Esophagus muscularis mucosa (tissue), 4 donors: Measurements from ENCODE around the gene SCCPDH. TPM values are rescaled to one million over a fixed set of nuclear protein-coding genes. Genes with fewer than 3 reads are reported as not detected.

Experiments used
- DNase-seq: peaks from one replicate; pipeline ENCODE4 v3.0.0-alpha.2; 2017; ENCODE audit errors: extremely low spot score
- H3K27ac ChIP-seq, 4 donors: fragments of 200-600 bp; sonication (generic); replicated peaks in 1 of 4; 1 replicate in 3 of 4; 2 replicates in 1 of 4; pipeline ENCODE4 v1.5.1; 2016 to 2019; ENCODE audit warnings: mild to moderate bottlenecking in 1 of 4
- H3K27me3 ChIP-seq, 4 donors: fragments of 200-600 bp; sonication (generic); one replicate each; pipeline versions ENCODE4 v1.5.1 to v1.6.0; 2016 to 2019
- H3K36me3 ChIP-seq, 4 donors: fragments of 200-600 bp; sonication (generic); one replicate each; pipeline ENCODE4 v1.5.1; 2016 to 2019
- H3K4me1 ChIP-seq, 4 donors: fragments of 200-600 bp; sonication (generic); one replicate each; pipeline ENCODE4 v1.5.1; 2016 to 2019
- H3K4me3 ChIP-seq, 4 donors: fragments of 200-600 bp; sonication (generic); 1 replicate in 2 of 4; 2 replicates in 2 of 4; pipeline ENCODE4 v1.5.1; 2016 to 2019; ENCODE audit warnings: mild to moderate bottlenecking in 4 of 4, moderate library complexity in 1 of 4
- H3K9me3 ChIP-seq, 4 donors: fragments of 200-600 bp; sonication (generic); 1 replicate in 3 of 4; 2 replicates in 1 of 4; pipeline ENCODE4 v1.5.1; 2016 to 2019
- CTCF ChIP-seq, 3 experiments: fragments of 200-600 bp in 2 of 3; fragments of 450-650 bp in 1 of 3; sonication (generic) in 2 of 3; IDR thresholded peaks; one replicate each; pipeline ENCODE4 v1.5.1; 2017 to 2019; ENCODE audit warnings: antibody characterized with exemption in 3 of 3, mild to moderate bottlenecking in 2 of 3, moderate library complexity in 1 of 3
- EP300 ChIP-seq: sonication (generic); formaldehyde crosslinking; IDR thresholded peaks from one replicate; pipeline ENCODE4 v1.6.1; 2017; ENCODE audit warnings: antibody characterized with exemption
- POLR2A ChIP-seq: fragments of 450-650 bp; IDR thresholded peaks from one replicate; pipeline ENCODE4 v1.6.1; 2017; ENCODE audit warnings: antibody characterized with exemption, moderate library complexity, mild to moderate bottlenecking, low read depth
- POLR2AphosphoS5 ChIP-seq, 2 donors: sonication (generic); formaldehyde crosslinking; IDR thresholded peaks; one replicate each; pipeline ENCODE4 v1.6.1; 2017; ENCODE audit warnings: antibody characterized with exemption in 2 of 2
- WGBS: methylation state at CpG from one replicate; pipeline ENCODE4 v1.1.5; 2018; 5-methylcytosine and 5-hydroxymethylcytosine counted together
- intact Hi-C: fragments of 100-400 bp; cut with DNase I; formaldehyde crosslinking; loops from one replicate; pipeline ENCODE4 v1.15.1; 2023
- total RNA-seq, 4 donors: library from RNA; depleted of rRNA; stranded (reverse); fragments of >200 nt; gene quantifications; one replicate each; pipeline versions ENCODE4 v1.1.0 to v1.2.1, GENCODE V29; 2016

Gene SCCPDH
- total RNA-seq, 4 donors from 2014 or later = 19.4 to 25.5 (median 23.8) TPM

GRCh38 chr1:246776923-246777322, 52.7 kb downstream of the SCCPDH start:
- TF ChIP-seq POLR2AphosphoS5 (IDR thresholded peaks at IDR 0.05) (no peak), EP300 (no peak), POLR2A (no peak), CTCF (IDR thresholded peaks at IDR 0.05) (no peak)
- no peak for DNase-seq
- 93% methylated on average over 5 of the region's 6 CpGs for WGBS
- Histone ChIP-seq H3K36me3 (peaks cover 16 to 66% (median 41%) of the 10 kb centered on the region in 4 donors), H3K27ac (no peak overlapping the region), H3K9me3 (no peaks in the 10 kb centered on the region), H3K27me3 (no peaks in the 10 kb centered on the region), H3K4me3 (no peak overlapping the region), H3K4me1 (no peaks in the 10 kb centered on the region)
- intact Hi-C loops = no loop called here

GRCh38 chr1:246778663-246779062, 54.5 kb downstream of the SCCPDH start:
- TF ChIP-seq POLR2AphosphoS5 (IDR thresholded peaks at IDR 0.05) (no peak), EP300 (no peak), CTCF (IDR thresholded peaks at IDR 0.05) (no peak), POLR2A (no peak)
- intact Hi-C loops = no loop called here
- Histone ChIP-seq H3K4me3 (no peak overlapping the region), H3K36me3 (peaks cover 16 to 51% (median 37%) of the 10 kb centered on the region in 4 donors), H3K27me3 (no peaks in the 10 kb centered on the region), H3K4me1 (peaks cover 0 to 7% (median 0%) of the 10 kb centered on the region in 4 donors), H3K27ac (no peak overlapping the region), H3K9me3 (no peaks in the 10 kb centered on the region)
- DNase-seq = no peak
- 96% methylated on average over 10 of the region's 10 CpGs for WGBS

GRCh38 chr1:246779561-246780175, 55.5 kb downstream of the SCCPDH start:
- H3K9me3 ChIP-seq = no peaks in the 10 kb centered on the region
- H3K4me1 ChIP-seq = peaks cover 0 to 7% (median 2%) of the 10 kb centered on the region in 4 donors
- H3K27ac ChIP-seq = no peak overlapping the region
- WGBS = 96% methylated on average over 9 of the region's 13 CpGs
- no peaks in the 10 kb centered on the region for H3K27me3 ChIP-seq
- no peak overlapping the region for H3K4me3 ChIP-seq
- intact Hi-C loops = no loop called here
- H3K36me3 ChIP-seq = peaks cover 16 to 51% (median 39%) of the 10 kb centered on the region in 4 donors
- TF ChIP-seq POLR2AphosphoS5 (IDR thresholded peaks at IDR 0.05) (no peak), POLR2A (no peak), EP300 (no peak), CTCF (IDR thresholded peaks at IDR 0.05) (no peak)
- DNase-seq = no peak

- TF ChIP-seq POLR2A (no peak), EP300 (no peak), POLR2AphosphoS5 (IDR thresholded peaks at IDR 0.05) (no peak)
- 96% methylated on average over 6 of the region's 9 CpGs for WGBS
- intact Hi-C loops = no loop called here
- Histone ChIP-seq H3K9me3 (no peaks in the 10 kb centered on the region), H3K4me1 (peaks cover 0 to 12% (median 4%) of the 10 kb centered on the region in 4 donors), H3K4me3 (no peak overlapping the region), H3K27me3 (no peaks in the 10 kb centered on the region), H3K36me3 (peaks cover 16 to 50% (median 38%) of the 10 kb centered on the region in 4 donors), H3K27ac (no peak overlapping the region)
- DNase-seq = no peak
These were observed 56.1 kb downstream of the SCCPDH start for GRCh38 chr1:246780264-246780663.

GRCh38 chr1:246781212-246781611, 57.0 kb downstream of the SCCPDH start:
- peaks cover 0 to 13% (median 4%) of the 10 kb centered on the region in 4 donors for H3K4me1 ChIP-seq
- H3K27me3 ChIP-seq = no peaks in the 10 kb centered on the region
- H3K36me3 ChIP-seq = peaks cover 11 to 41% (median 30%) of the 10 kb centered on the region in 4 donors
- no peak for TF ChIP-seq EP300
- no peak for TF ChIP-seq POLR2A
- no peak for TF ChIP-seq POLR2AphosphoS5 (IDR thresholded peaks at IDR 0.05)
- TF ChIP-seq CTCF (IDR thresholded peaks at IDR 0.05) = no peak
- DNase-seq = no peak
- intact Hi-C loops = no loop called here
- no peak overlapping the region for H3K27ac ChIP-seq
- H3K9me3 ChIP-seq = no peaks in the 10 kb centered on the region
- 94% methylated on average over 5 of the region's 7 CpGs for WGBS
- H3K4me3 ChIP-seq = no peak overlapping the region
